ENCODE results near the gene ZP2.

DNA sequence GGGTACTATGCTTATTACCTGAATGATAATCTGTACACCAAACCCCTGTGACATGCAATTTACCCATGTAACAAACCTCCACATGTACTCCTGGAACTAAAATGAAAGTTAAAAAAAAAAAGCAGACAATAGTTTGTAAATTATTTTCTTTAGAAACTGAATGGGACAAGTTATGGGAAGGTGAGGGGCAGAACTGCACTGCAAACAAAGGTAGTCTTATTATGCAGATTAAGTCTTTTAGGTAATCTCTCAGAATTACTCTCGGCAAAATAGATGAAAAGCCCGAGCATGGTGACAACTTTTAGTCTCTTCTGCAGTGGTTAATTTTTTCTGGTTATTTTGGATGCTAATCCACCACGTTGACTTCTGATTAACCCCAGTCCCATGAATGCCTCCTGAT is 27.4 kb downstream of the ZP2 start:
- TF ChIP-seq POLR2A (IDR thresholded peaks at IDR 0.05; ENCODE audit: borderline replicate concordance, extremely low read depth, insufficient read depth, insufficient read length) (no peak), EZH2phosphoT487 (IDR thresholded peaks at IDR 0.05; ENCODE audit: borderline replicate concordance) (no peak), ZFX (IDR thresholded peaks at IDR 0.05) (no peak)
- TF ChIP-seq, protein P1, sequence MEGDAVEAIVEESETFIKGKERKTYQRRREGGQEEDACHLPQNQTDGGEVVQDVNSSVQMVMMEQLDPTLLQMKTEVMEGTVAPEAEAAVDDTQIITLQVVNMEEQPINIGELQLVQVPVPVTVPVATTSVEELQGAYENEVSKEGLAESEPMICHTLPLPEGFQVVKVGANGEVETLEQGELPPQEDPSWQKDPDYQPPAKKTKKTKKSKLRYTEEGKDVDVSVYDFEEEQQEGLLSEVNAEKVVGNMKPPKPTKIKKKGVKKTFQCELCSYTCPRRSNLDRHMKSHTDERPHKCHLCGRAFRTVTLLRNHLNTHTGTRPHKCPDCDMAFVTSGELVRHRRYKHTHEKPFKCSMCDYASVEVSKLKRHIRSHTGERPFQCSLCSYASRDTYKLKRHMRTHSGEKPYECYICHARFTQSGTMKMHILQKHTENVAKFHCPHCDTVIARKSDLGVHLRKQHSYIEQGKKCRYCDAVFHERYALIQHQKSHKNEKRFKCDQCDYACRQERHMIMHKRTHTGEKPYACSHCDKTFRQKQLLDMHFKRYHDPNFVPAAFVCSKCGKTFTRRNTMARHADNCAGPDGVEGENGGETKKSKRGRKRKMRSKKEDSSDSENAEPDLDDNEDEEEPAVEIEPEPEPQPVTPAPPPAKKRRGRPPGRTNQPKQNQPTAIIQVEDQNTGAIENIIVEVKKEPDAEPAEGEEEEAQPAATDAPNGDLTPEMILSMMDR (IDR thresholded peaks at IDR 0.05 in 2 of 3, conservative IDR thresholded peaks at IDR 0.05 in 1 of 3; ENCODE audit: borderline replicate concordance in 1 of 3, insufficient read depth in 1 of 3, low read depth in 2 of 3, low read length in 2 of 3): no peak

All from HCT116 (cell line).